Type B pancreatic cell (in vitro differentiated cells): ENCODE data around the gene DGKE. TPM values are rescaled to one million over a fixed set of nuclear protein-coding genes. Genes with fewer than 3 reads are reported as not detected.

ENCODE experiments used
- DNase-seq: peaks from one replicate; pipeline ENCODE4 v3.0.0; 2021; ENCODE audit warnings: mixed read lengths; ENCODE audit not compliant: unreplicated experiment; ENCODE audit errors: extremely low spot score
- H3K27ac Mint-ChIP-seq: 2 replicates; pipeline ENCODE4 v1.8.0; 2021; ENCODE audit warnings: mild to moderate bottlenecking, mixed read lengths
- H3K27me3 Mint-ChIP-seq: 2 replicates; pipeline ENCODE4 v1.8.0; 2021; ENCODE audit warnings: mixed read lengths
- H3K36me3 Mint-ChIP-seq: 2 replicates; pipeline ENCODE4 v1.8.0; 2021; ENCODE audit warnings: mixed read lengths
- H3K4me1 Mint-ChIP-seq: one replicate; pipeline ENCODE4 v1.8.0; 2021; ENCODE audit warnings: mixed read lengths; ENCODE audit not compliant: unreplicated experiment
- H3K4me3 Mint-ChIP-seq: 2 replicates; pipeline ENCODE4 v1.8.0; 2021; ENCODE audit warnings: mild to moderate bottlenecking, mixed read lengths
- H3K9me3 Mint-ChIP-seq: 2 replicates; pipeline ENCODE4 v1.8.0; 2021; ENCODE audit warnings: mixed read lengths
- total RNA-seq: library from RNA; stranded (reverse); gene quantifications from 2 replicates; pipeline ENCODE4 v1.2.1, GENCODE V29; 2021; ENCODE audit warnings: low replicate concordance
- TF ChIP-seq, protein P1 (sequence below): fragments of 200-600 bp; sonication (generic); conservative IDR thresholded peaks from 2 replicates; pipeline ENCODE4 v1.5.0; 2021; ENCODE audit warnings: antibody characterized with exemption, mild to moderate bottlenecking

Gene DGKE
- total RNA-seq, 1 donor from 2014 or later: 6.9 TPM

DNA sequence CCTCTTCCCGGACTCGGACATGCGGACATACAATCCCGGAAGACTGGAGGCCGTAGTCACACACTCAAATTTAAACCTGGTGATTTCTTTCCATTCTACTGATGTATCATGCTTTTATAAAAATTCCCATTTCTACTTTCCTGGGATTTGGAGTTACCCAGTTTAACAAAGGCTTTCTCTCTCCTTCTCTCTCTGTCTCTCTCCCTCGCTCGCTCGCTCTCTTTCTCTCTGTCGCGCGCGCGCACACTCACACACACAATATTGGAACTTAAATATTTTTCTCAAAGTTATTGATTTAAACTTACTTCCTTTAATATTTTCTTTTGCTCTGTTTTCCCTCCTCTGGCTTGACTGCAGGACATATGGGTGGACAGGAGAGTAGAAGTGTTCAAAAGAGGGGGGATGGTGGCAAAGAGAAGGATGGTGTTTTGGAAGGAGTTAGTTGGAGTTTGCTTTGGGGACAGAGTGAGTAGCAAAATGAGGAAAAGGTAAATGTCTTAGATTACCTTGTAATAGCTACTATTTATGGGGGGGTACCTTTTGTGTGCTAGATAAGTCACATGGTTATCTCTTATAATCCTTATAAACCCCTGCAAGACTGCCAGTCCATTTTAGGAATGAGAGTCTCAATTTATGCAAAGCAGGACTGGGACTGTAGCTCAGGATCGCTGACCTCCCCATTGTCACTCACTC, 80.8 kb downstream of the DGKE start:
- Mint-ChIP-seq H3K4me1 (peaks cover 25% of the 10 kb centered on the region), H3K4me3 (peak overlapping the region; percentile 93), H3K36me3 (no peaks in the 10 kb centered on the region), H3K27ac (peak overlapping the region; percentile 90), H3K9me3 (peaks cover 8% of the 10 kb centered on the region), H3K27me3 (peaks cover 5% of the 10 kb centered on the region)
- TF ChIP-seq, protein P1, sequence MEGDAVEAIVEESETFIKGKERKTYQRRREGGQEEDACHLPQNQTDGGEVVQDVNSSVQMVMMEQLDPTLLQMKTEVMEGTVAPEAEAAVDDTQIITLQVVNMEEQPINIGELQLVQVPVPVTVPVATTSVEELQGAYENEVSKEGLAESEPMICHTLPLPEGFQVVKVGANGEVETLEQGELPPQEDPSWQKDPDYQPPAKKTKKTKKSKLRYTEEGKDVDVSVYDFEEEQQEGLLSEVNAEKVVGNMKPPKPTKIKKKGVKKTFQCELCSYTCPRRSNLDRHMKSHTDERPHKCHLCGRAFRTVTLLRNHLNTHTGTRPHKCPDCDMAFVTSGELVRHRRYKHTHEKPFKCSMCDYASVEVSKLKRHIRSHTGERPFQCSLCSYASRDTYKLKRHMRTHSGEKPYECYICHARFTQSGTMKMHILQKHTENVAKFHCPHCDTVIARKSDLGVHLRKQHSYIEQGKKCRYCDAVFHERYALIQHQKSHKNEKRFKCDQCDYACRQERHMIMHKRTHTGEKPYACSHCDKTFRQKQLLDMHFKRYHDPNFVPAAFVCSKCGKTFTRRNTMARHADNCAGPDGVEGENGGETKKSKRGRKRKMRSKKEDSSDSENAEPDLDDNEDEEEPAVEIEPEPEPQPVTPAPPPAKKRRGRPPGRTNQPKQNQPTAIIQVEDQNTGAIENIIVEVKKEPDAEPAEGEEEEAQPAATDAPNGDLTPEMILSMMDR: no peak
- no peak for DNase-seq

DNA sequence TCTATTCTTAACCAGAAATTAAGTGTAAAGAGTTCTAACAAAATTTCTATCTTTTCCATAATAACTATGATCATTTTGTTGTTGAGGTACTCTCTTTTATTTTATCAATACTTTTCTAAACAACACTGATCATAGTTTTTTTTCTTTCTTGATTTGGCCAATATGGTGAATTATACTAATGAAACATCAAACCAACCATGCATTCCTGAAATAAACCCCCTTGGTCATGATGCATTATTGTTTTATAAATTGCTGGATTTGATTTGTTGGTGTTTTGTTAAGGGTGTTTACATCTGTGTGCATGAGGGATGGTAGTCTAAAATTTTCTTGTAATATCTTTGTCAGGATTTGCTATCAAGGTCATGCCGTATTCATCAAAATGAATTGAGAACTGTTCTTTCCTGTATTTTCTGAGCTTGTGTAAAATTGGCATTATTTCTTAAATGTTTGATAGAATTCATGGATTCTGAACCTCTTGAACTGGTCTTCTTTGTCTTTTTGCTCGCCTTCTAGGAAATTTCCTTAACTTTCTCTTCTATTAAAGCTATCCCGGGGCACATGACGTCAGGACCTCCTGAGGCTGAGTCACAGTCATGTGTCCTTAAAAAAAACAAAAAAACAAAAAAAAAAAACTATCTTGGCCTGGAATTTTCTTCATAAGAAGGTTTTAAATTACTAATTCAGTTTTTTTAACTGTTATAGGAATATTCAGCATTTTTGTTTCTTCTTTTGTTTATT, 83.8 kb downstream of the DGKE start:
- TF ChIP-seq, protein P1: no peak
- Mint-ChIP-seq H3K27me3 (peaks cover 5% of the 10 kb centered on the region), H3K27ac (no peak overlapping the region)

DNA sequence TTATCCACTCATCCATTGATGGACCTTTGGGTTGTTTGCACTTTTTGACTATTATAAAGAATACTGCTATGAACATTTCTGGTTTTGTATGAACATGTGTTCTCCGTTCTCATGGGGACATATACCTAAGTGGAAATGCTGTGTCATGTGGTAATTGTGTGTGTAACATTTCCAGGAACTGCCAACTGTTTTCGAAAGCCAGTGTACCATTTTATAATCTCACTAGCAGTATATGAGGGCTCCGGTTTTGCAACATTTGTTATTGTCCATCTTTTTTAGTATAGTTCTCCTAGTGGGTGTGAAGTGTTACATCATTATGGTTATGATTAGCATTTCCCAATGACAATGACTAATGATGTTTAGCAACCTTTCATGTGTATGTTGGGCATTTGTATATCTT, 85.0 kb downstream of the DGKE start:
- TF ChIP-seq, protein P1: no peak
- Mint-ChIP-seq H3K9me3 (peaks cover 10% of the 10 kb centered on the region), H3K27me3 (peaks cover 5% of the 10 kb centered on the region), H3K27ac (no peak overlapping the region), H3K4me3 (no peak overlapping the region), H3K36me3 (no peaks in the 10 kb centered on the region), H3K4me1 (peaks cover 10% of the 10 kb centered on the region)
- no peak for DNase-seq

More for the DNA sequence above, 83.8 kb downstream of the DGKE start:
- Mint-ChIP-seq H3K36me3 (no peaks in the 10 kb centered on the region), H3K4me1 (peaks cover 10% of the 10 kb centered on the region), H3K4me3 (no peak overlapping the region), H3K9me3 (peaks cover 10% of the 10 kb centered on the region)
- no peak for DNase-seq

Other genes with a start within 250 kb of the DGKE start
- gene NOG, start 240.5 kb upstream of the DGKE start, total RNA-seq: 1.7 and 13.7 TPM in 2 replicates
- 2.0 and 4.1 TPM in 2 replicates for gene C17orf67, start 231 bp upstream of the DGKE start, total RNA-seq
- gene TRIM25, start 79.9 kb downstream of the DGKE start, total RNA-seq: 43.4 and 46.7 TPM in 2 replicates
- 23.3 and 26.5 TPM in 2 replicates for gene COIL, start 126.9 kb downstream of the DGKE start, total RNA-seq
- gene SCPEP1, start 144.0 kb downstream of the DGKE start, total RNA-seq: 26.9 and 53.5 TPM in 2 replicates